Vagina (tissue), 2 donors: ENCODE results near the gene GPR101. TPM values are rescaled to one million over a fixed set of nuclear protein-coding genes. Genes with fewer than 3 reads are reported as not detected.
"Not testable (repeated sequence)": the region's sequence is repeated elsewhere in the genome, so short reads cannot be mapped to it uniquely, and the experiment has no call there.

Experiments used
- DNase-seq, 2 donors: peaks; one replicate each; pipeline ENCODE4 v3.0.0-alpha.2; 2017; ENCODE audit errors: extremely low spot score in 2 of 2
- H3K27ac ChIP-seq: fragments of 200-600 bp; sonication (generic); one replicate; pipeline ENCODE4 v1.5.1; 2019
- H3K27me3 ChIP-seq: fragments of 200-600 bp; sonication (generic); one replicate; pipeline ENCODE4 v1.5.1; 2019
- H3K36me3 ChIP-seq, 2 donors: fragments of 200-600 bp; sonication (generic); one replicate each; pipeline ENCODE4 v1.5.1; 2017 to 2019
- H3K4me1 ChIP-seq: fragments of 200-600 bp; sonication (generic); one replicate; pipeline ENCODE4 v1.5.1; 2019
- H3K4me3 ChIP-seq, 2 donors: fragments of 200-600 bp; sonication (generic); 1 replicate in 1 of 2; 2 replicates in 1 of 2; pipeline ENCODE4 v1.5.1; 2016 to 2019
- H3K9me3 ChIP-seq: fragments of 200-600 bp; sonication (generic); one replicate; pipeline ENCODE4 v1.5.1; 2019
- CTCF ChIP-seq, 3 experiments: fragments of 450-650 bp in 2 of 3; fragments of 200-600 bp in 1 of 3; sonication (generic) in 1 of 3; IDR thresholded peaks; one replicate each; pipeline ENCODE4 v1.5.1; 2017 to 2019; ENCODE audit warnings: antibody characterized with exemption in 3 of 3, mild to moderate bottlenecking in 2 of 3, moderate library complexity in 2 of 3
- POLR2A ChIP-seq, 2 donors: fragments of 450-650 bp; IDR thresholded peaks; one replicate each; pipeline ENCODE4 v1.6.1; 2017; ENCODE audit warnings: antibody characterized with exemption in 2 of 2, mild to moderate bottlenecking in 2 of 2, moderate library complexity in 2 of 2
- POLR2AphosphoS5 ChIP-seq, 2 donors: sonication (generic); formaldehyde crosslinking; IDR thresholded peaks; one replicate each; pipeline ENCODE4 v1.9.0; 2017; ENCODE audit warnings: antibody characterized with exemption in 2 of 2, mild to moderate bottlenecking in 2 of 2, low read depth in 1 of 2; ENCODE audit not compliant: insufficient read depth in 1 of 2
- intact Hi-C: fragments of 100-400 bp; cut with DNase I; formaldehyde crosslinking; loops from one replicate; pipeline ENCODE4 v1.15.1; 2023
- total RNA-seq: library from RNA; depleted of rRNA; stranded (reverse); fragments of >200 nt; gene quantifications from one replicate; pipeline ENCODE4 v1.2.3, GENCODE V29; 2016

The GPR101 gene
- total RNA-seq, 1 donor from 2014 or later = not detected

- H3K9me3 ChIP-seq = no peaks in the 10 kb centered on the region
- no peak overlapping the region for H3K4me3 ChIP-seq
- no peaks in the 10 kb centered on the region for H3K27me3 ChIP-seq
- TF ChIP-seq CTCF (IDR thresholded peaks at IDR 0.05) = no peak
- TF ChIP-seq POLR2AphosphoS5 (IDR thresholded peaks at IDR 0.05; ENCODE audit: insufficient read depth in 1 of 2, low read depth in 1 of 2) = no peak
- TF ChIP-seq POLR2A (IDR thresholded peaks at IDR 0.05) = no peak
- H3K27ac ChIP-seq = no peak overlapping the region
- no peaks in the 10 kb centered on the region for H3K4me1 ChIP-seq
- DNase-seq = no peak
- intact Hi-C loops = no loop called here
- H3K36me3 ChIP-seq = no peaks in the 10 kb centered on the region
Observed at GRCh38 chrX:137025930-137026329, 7.9 kb downstream of the GPR101 start.

GRCh38 chrX:137000236-137000635 lies 33.6 kb downstream of the GPR101 start:
- H3K36me3 ChIP-seq, H3K4me1 ChIP-seq, H3K27ac ChIP-seq, DNase-seq, H3K27me3 ChIP-seq, intact Hi-C loops, H3K9me3 ChIP-seq, H3K4me3 ChIP-seq: not testable (repeated sequence)

GRCh38 chrX:136999024-136999423 lies 34.8 kb downstream of the GPR101 start:
- no peak for DNase-seq
- TF ChIP-seq POLR2A (IDR thresholded peaks at IDR 0.05) (no peak), POLR2AphosphoS5 (IDR thresholded peaks at IDR 0.05; ENCODE audit: insufficient read depth in 1 of 2, low read depth in 1 of 2) (no peak), CTCF (IDR thresholded peaks at IDR 0.05) (no peak)
- H3K27ac ChIP-seq = no peak overlapping the region
- no peaks in the 10 kb centered on the region for H3K27me3 ChIP-seq
- no peaks in the 10 kb centered on the region for H3K36me3 ChIP-seq
- intact Hi-C loops = no loop called here
- no peak overlapping the region for H3K4me3 ChIP-seq
- H3K4me1 ChIP-seq = no peaks in the 10 kb centered on the region
- H3K9me3 ChIP-seq = no peaks in the 10 kb centered on the region

Other genes starting within 250 kb of the GPR101 start
- 193 TPM for gene RBMX, start 153.3 kb downstream of the GPR101 start, total RNA-seq